ENCODE measurements around the gene PAX9. TPM values are rescaled to one million over a fixed set of nuclear protein-coding genes. Genes with fewer than 3 reads are reported as not detected.

PAX9 gene
- 7.0 and 11.3 TPM in 2 replicates for total RNA-seq (2014; rRNA removed; shearing (Covaris generic))

DNA sequence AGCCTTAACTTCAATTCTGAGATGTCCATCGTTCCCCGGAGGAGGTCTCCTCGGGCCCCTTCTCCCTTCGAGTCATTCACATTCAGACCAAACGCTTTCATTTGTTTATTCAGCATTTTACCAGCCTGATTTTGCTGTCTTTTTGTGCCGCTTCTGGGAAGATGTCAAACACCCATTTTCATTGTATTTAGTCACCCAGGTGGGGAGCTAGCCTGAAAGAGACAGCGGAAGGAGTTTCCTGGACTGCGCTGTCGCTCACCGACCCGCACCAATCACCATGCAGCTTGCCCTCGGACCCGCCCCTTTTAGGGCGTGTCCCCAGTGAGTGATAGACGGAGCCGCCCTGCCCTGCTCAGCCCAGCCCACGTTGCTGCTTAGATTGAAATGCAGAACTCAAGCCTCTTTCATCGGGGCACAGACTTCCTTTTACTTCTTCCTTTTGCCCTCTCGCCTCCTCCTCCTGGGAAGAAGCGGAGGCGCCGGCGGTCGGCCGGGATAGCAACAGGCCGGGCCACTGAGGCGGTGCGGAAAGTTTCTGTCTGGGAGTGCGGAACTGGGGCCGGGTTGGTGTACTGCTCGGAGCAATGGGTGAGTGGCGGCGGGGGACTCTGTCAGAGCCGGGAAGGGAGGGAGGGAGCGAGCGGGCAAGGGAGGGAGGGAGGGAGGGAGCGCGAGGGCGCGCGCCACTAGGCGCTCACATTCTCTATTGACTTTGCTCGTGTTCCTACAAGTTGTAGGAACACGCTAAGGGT is at the start of gene PAX9:
TSS of gene PAX9 (plus strand) at position 355 of the 752 bp plus-strand sequence. CDS start at position 585, 230 bp downstream.

Other genes with a start within 250 kb of the PAX9 start
- 0.11 and 0.61 TPM in 2 replicates for gene NKX2-1, start 141.6 kb upstream of the PAX9 start, total RNA-seq (2014; rRNA removed; shearing (Covaris generic))
- gene NKX2-8, start 79.2 kb upstream of the PAX9 start, total RNA-seq (2014; rRNA removed; shearing (Covaris generic)), result not detected in 2 replicates

All from A375 (cell line).